ENCODE results near the gene LAPTM4A.

LAPTM4A gene

DNA sequence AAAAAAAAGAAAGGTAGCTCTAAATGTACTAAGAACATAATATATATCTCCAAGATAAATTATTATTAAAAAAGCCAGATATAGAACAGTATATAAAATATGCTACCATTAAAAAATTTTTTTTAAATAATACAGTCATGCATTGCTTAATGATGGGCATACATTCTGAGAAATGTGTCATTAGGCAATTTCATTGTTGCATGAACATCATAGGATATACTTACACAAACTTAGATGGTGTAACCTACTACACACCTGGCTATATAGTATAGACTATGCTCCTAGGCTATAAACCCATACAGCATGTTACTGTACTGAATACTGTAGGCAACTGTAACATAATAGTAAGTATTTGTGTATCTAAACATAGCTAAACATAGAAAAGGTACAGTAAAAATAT lies 18.3 kb upstream of the LAPTM4A start:
- Histone ChIP-seq H3K9me3 (ENCODE audit: control extremely low read depth in 1 of 5, control insufficient read depth in 4 of 5, insufficient read depth in 2 of 5, low read depth in 1 of 5, low read length in 4 of 5) (peaks cover 0 to 6% (median 0%) of the 10 kb centered on the region in 5 experiments), H3K4me1 (ENCODE audit: control extremely low read depth in 1 of 4, control insufficient read depth in 4 of 4, insufficient read depth in 4 of 4, low read length in 3 of 4) (no peaks in the 10 kb centered on the region), H3K27me3 (replicated peaks in 2 of 5; ENCODE audit: control insufficient read depth in 4 of 5, insufficient read depth in 5 of 5, low read length in 4 of 5) (no peaks in the 10 kb centered on the region), H3K4me3 (ENCODE audit: control insufficient read depth in 1 of 7, extremely low read depth in 1 of 7, insufficient read depth in 4 of 7, low read depth in 2 of 7, low read length in 6 of 7) (no peak overlapping the region), H3K36me3 (ENCODE audit: control insufficient read depth in 4 of 4, insufficient read depth in 4 of 4, low read length in 3 of 4) (no peaks in the 10 kb centered on the region), H3K27ac (ENCODE audit: insufficient read depth in 1 of 2, low read depth in 1 of 2, low read length in 2 of 2, poor library complexity in 1 of 2, severe bottlenecking in 2 of 2) (no peak overlapping the region)
- ChIA-PET POLR2A (no interaction called here), CTCF (interaction anchor here (0.7 to 2.0 kb wide), 3 partner anchors 16 to 263 kb away, joined by 3 to 4 read pairs (median 3); no protein-coding TSS in a partner anchor)
- DNase-seq, result no peak

DNA sequence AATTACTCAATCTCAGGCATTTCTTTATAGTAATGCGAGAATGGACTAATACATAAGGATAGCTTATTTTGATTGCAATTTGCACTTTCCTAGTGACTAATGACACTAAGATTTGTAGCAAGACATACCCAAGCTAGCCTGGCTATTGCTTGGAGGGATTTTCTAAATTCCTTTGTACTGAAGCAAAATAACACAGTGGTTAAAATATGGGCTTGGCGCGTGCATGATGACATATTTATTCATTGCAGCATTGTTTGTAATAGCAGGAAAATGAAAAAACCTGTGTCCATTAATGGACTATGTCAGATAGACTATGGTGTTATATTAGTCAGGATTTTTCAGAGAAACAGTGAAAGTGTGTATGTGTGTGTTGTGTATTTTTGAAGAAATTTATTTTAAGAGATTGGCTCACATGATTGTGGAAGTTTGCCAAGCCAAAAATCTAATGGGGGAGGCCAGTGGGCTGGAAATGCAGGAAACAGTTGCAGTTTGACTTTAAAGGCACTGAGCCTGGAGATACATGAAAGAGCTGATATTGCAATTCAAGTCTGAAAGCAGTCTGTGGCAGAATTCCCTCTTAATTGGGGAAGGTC lies 16.7 kb upstream of the LAPTM4A start:
- H3K27ac ChIP-seq (ENCODE audit: insufficient read depth in 1 of 2, low read depth in 1 of 2, low read length in 2 of 2, poor library complexity in 1 of 2, severe bottlenecking in 2 of 2), result no peak overlapping the region
- no peak for DNase-seq
- peaks cover 0 to 6% (median 0%) of the 10 kb centered on the region in 5 experiments for H3K9me3 ChIP-seq (ENCODE audit: control extremely low read depth in 1 of 5, control insufficient read depth in 4 of 5, insufficient read depth in 2 of 5, low read depth in 1 of 5, low read length in 4 of 5)
- H3K4me3 ChIP-seq (ENCODE audit: control insufficient read depth in 1 of 7, extremely low read depth in 1 of 7, insufficient read depth in 4 of 7, low read depth in 2 of 7, low read length in 6 of 7), result no peak overlapping the region
- H3K27me3 ChIP-seq (replicated peaks in 2 of 5; ENCODE audit: control insufficient read depth in 4 of 5, insufficient read depth in 5 of 5, low read length in 4 of 5), result no peaks in the 10 kb centered on the region
- ChIA-PET POLR2A (no interaction called here), CTCF (interaction anchor here (1.2 to 2.0 kb wide), 3 partner anchors 11 to 28 kb away, joined by 3 to 4 read pairs (median 3); no protein-coding TSS in a partner anchor)
- H3K36me3 ChIP-seq (ENCODE audit: control insufficient read depth in 4 of 4, insufficient read depth in 4 of 4, low read length in 3 of 4), result no peaks in the 10 kb centered on the region
- WGBS (ENCODE audit: insufficient coverage), result 100% methylated on average over 2 of the region's 3 CpGs
- no peaks in the 10 kb centered on the region for H3K4me1 ChIP-seq (ENCODE audit: control extremely low read depth in 1 of 4, control insufficient read depth in 4 of 4, insufficient read depth in 4 of 4, low read length in 3 of 4)

DNA sequence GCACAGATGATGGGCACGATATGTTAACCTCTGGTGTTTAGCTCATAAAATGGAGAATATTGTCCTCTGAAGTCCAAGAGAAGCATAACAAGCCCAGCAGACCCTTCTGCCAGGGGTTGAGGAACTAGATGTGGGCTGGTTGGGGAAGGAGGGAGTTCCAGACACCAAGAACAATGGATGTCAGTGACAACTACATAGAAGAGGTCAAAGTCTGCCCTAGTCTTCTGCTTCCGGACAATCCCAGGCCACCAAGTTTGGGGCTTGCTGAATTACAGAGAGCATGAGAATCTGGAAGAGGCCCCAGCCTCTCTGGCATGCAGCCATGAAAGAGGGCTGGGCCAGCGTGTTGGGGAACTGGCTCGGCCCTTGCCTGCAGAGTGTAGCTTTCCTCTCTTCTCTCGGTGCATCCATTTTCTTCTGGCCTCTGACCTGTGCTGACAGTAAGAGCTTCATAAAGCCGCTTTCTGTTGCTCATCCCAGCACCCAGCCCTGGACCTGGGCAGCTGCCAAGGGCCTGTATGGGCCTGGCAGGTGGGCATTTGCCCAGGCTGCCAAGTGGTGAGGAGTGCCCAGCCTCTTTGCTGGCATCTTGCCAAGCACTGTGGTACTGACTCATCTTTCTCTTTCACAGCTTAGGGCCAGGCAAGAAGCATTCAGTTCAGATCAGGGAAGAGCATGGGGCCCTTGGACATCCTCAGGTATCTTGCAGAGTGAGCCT lies 14.6 kb upstream of the LAPTM4A start:
- no peaks in the 10 kb centered on the region for H3K27me3 ChIP-seq (replicated peaks in 2 of 5; ENCODE audit: control insufficient read depth in 4 of 5, insufficient read depth in 5 of 5, low read length in 4 of 5)
- no peak overlapping the region for H3K27ac ChIP-seq (ENCODE audit: insufficient read depth in 1 of 2, low read depth in 1 of 2, low read length in 2 of 2, poor library complexity in 1 of 2, severe bottlenecking in 2 of 2)
- no peak overlapping the region for H3K4me3 ChIP-seq (ENCODE audit: control insufficient read depth in 1 of 7, extremely low read depth in 1 of 7, insufficient read depth in 4 of 7, low read depth in 2 of 7, low read length in 6 of 7)
- POLR2A ChIA-PET, result no interaction called here
- H3K9me3 ChIP-seq (ENCODE audit: control extremely low read depth in 1 of 5, control insufficient read depth in 4 of 5, insufficient read depth in 2 of 5, low read depth in 1 of 5, low read length in 4 of 5), result peaks cover 0 to 6% (median 0%) of the 10 kb centered on the region in 5 experiments
- CTCF ChIA-PET, result interaction anchor here (0.7 kb wide), 1 partner anchor 9 kb away, joined by 3 read pairs; no protein-coding TSS in a partner anchor
- no peaks in the 10 kb centered on the region for H3K4me1 ChIP-seq (ENCODE audit: control extremely low read depth in 1 of 4, control insufficient read depth in 4 of 4, insufficient read depth in 4 of 4, low read length in 3 of 4)
- peak in 2 of 3 donors; percentile 64 to 66 for DNase-seq
- WGBS (ENCODE audit: insufficient coverage), result 95% methylated on average over 6 of the region's 6 CpGs
- H3K36me3 ChIP-seq (ENCODE audit: control insufficient read depth in 4 of 4, insufficient read depth in 4 of 4, low read length in 3 of 4), result no peaks in the 10 kb centered on the region

DNA sequence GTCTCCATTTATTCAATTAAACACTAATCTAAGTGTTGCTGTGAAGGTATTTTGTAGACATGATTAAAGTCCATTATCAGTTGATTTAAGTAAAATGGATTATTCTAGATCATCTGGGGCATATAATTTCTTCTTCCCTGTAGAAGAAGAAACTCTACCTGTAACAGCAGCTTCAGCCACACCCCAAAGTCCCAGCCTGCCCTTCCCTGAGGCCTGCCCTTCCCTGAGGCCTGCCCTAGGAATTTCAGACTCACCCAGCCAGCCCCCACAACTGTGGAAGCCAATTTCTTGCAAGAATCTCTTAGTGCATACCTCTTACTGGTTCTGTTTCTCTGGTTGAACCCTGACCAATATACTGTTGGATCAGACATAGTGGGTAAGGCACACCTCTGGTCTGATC lies 13.4 kb upstream of the LAPTM4A start:
- no peak for DNase-seq
- Histone ChIP-seq H3K27ac (ENCODE audit: insufficient read depth in 1 of 2, low read depth in 1 of 2, low read length in 2 of 2, poor library complexity in 1 of 2, severe bottlenecking in 2 of 2) (no peak overlapping the region), H3K27me3 (replicated peaks in 2 of 5; ENCODE audit: control insufficient read depth in 4 of 5, insufficient read depth in 5 of 5, low read length in 4 of 5) (peaks cover 0 to under 1% (median 0%) of the 10 kb centered on the region in 5 experiments), H3K4me1 (ENCODE audit: control extremely low read depth in 1 of 4, control insufficient read depth in 4 of 4, insufficient read depth in 4 of 4, low read length in 3 of 4) (no peaks in the 10 kb centered on the region), H3K4me3 (ENCODE audit: control insufficient read depth in 1 of 7, extremely low read depth in 1 of 7, insufficient read depth in 4 of 7, low read depth in 2 of 7, low read length in 6 of 7) (no peak overlapping the region), H3K36me3 (ENCODE audit: control insufficient read depth in 4 of 4, insufficient read depth in 4 of 4, low read length in 3 of 4) (no peaks in the 10 kb centered on the region), H3K9me3 (ENCODE audit: control extremely low read depth in 1 of 5, control insufficient read depth in 4 of 5, insufficient read depth in 2 of 5, low read depth in 1 of 5, low read length in 4 of 5) (peaks cover 0 to 6% (median 0%) of the 10 kb centered on the region in 5 experiments)
- ChIA-PET POLR2A (no interaction called here), CTCF (no interaction called here)

DNA sequence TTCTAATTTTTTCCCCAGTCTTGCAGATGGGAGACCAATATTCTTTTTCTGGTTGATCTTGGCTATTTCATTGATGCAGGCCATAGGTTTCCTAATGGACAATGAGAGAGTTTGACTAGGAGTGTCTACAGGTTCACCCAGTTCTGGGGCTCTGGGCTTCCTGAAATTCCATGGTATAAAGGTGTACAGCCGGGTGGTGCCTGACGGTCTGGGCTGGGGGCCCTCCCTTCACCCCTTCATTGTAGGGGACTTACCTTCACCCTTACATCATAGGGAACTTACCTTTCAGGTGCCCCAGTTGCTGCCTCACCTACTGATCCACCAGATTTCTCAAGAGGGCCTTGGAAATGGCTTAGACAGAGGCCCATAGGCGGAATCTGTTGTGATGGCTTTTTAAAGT lies 13.0 kb upstream of the LAPTM4A start:
- POLR2A ChIA-PET, result no interaction called here
- Histone ChIP-seq H3K36me3 (ENCODE audit: control insufficient read depth in 4 of 4, insufficient read depth in 4 of 4, low read length in 3 of 4) (no peaks in the 10 kb centered on the region), H3K4me3 (ENCODE audit: control insufficient read depth in 1 of 7, extremely low read depth in 1 of 7, insufficient read depth in 4 of 7, low read depth in 2 of 7, low read length in 6 of 7) (no peak overlapping the region), H3K9me3 (ENCODE audit: control extremely low read depth in 1 of 5, control insufficient read depth in 4 of 5, insufficient read depth in 2 of 5, low read depth in 1 of 5, low read length in 4 of 5) (peaks cover 0 to 6% (median 0%) of the 10 kb centered on the region in 5 experiments), H3K27ac (ENCODE audit: insufficient read depth in 1 of 2, low read depth in 1 of 2, low read length in 2 of 2, poor library complexity in 1 of 2, severe bottlenecking in 2 of 2) (no peak overlapping the region), H3K4me1 (ENCODE audit: control extremely low read depth in 1 of 4, control insufficient read depth in 4 of 4, insufficient read depth in 4 of 4, low read length in 3 of 4) (no peaks in the 10 kb centered on the region), H3K27me3 (replicated peaks in 2 of 5; ENCODE audit: control insufficient read depth in 4 of 5, insufficient read depth in 5 of 5, low read length in 4 of 5) (peaks cover 0 to 2% (median 0%) of the 10 kb centered on the region in 5 experiments)
- CTCF ChIA-PET, result interaction anchor here (2.0 kb wide), 1 partner anchor 9 kb away, joined by 5 read pairs; no protein-coding TSS in a partner anchor
- WGBS (ENCODE audit: insufficient coverage), result 100% methylated on average over 1 of the region's 3 CpGs
- DNase-seq, result no peak

DNA sequence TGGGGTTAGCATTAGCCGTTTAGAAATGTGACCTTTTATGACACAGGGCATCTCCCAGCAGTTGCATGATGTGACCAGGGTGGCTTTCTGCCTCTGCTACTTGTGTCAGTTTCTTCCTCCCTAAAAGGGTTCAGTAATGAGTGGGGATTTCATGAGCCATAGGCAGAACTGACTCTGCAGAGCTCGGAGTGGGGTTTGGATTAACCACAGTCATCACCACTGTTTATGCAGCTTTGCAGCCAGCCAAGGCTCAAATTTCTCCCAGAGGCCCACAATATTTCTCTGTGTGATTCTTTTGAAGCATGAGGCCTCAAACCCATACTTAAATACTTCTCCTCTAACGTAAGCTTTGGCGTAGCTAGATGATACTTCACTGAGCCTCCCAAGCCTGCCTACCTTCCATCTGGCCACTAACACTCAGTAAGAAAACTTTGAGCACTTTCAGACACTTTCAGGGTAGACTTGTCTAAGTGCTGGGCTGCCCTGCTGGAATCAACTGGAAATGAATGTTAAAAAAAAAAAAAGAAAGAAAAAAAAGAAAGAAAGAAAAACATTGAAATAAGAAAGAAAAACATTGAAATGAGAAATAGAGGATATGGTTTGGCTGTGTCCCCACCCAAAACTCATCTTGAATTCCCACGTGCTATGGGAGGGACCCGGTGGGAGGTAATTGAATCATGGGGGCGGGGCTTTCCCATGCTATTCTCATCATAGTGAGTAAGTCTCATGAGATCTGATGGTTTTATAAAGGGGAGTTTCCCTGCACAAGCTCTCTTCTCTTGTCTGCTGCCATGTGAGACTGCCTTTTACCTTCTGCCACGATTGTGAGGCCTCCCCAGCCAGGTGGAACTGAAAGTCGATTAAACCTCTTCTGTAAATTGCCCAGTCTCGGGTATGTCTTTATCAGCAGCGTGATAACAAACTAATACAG lies 11.5 kb upstream of the LAPTM4A start:
- 95% methylated on average over 8 of the region's 11 CpGs for WGBS (ENCODE audit: insufficient coverage)
- Histone ChIP-seq H3K36me3 (ENCODE audit: control insufficient read depth in 4 of 4, insufficient read depth in 4 of 4, low read length in 3 of 4) (no peaks in the 10 kb centered on the region), H3K4me3 (ENCODE audit: control insufficient read depth in 1 of 7, extremely low read depth in 1 of 7, insufficient read depth in 4 of 7, low read depth in 2 of 7, low read length in 6 of 7) (no peak overlapping the region), H3K27ac (ENCODE audit: insufficient read depth in 1 of 2, low read depth in 1 of 2, low read length in 2 of 2, poor library complexity in 1 of 2, severe bottlenecking in 2 of 2) (no peak overlapping the region), H3K9me3 (ENCODE audit: control extremely low read depth in 1 of 5, control insufficient read depth in 4 of 5, insufficient read depth in 2 of 5, low read depth in 1 of 5, low read length in 4 of 5) (peaks cover 0 to 6% (median 0%) of the 10 kb centered on the region in 5 experiments), H3K4me1 (ENCODE audit: control extremely low read depth in 1 of 4, control insufficient read depth in 4 of 4, insufficient read depth in 4 of 4, low read length in 3 of 4) (no peaks in the 10 kb centered on the region), H3K27me3 (replicated peaks in 2 of 5; ENCODE audit: control insufficient read depth in 4 of 5, insufficient read depth in 5 of 5, low read length in 4 of 5) (peaks cover 0 to 4% (median 0%) of the 10 kb centered on the region in 5 experiments)
- POLR2A ChIA-PET, result no interaction called here
- CTCF ChIA-PET, result interaction anchor here (1.6 to 3.0 kb wide), 4 partner anchors 8 to 48 kb away, joined by 4 to 13 read pairs (median 5); no protein-coding TSS in a partner anchor
- no peak for DNase-seq
